HT-29 (cell line): Measurements from ENCODE around the gene HOXB5. TPM values are rescaled to one million over a fixed set of nuclear protein-coding genes. Genes with fewer than 3 reads are reported as not detected.

Experiments used
- DNase-seq: peaks from one replicate; pipeline ENCODE4 v3.0.0-alpha.2; 2015; ENCODE audit warnings: low spot score
- total RNA-seq: library from RNA; depleted of rRNA; stranded (reverse); fragments of >200 nt; shearing (Covaris generic); gene quantifications from 2 replicates; pipeline ENCODE4 v1.2.3, GENCODE V29; 2014

HOXB5 gene
- total RNA-seq, 1 experiment from 2014 or later = 7.5 TPM

DNA sequence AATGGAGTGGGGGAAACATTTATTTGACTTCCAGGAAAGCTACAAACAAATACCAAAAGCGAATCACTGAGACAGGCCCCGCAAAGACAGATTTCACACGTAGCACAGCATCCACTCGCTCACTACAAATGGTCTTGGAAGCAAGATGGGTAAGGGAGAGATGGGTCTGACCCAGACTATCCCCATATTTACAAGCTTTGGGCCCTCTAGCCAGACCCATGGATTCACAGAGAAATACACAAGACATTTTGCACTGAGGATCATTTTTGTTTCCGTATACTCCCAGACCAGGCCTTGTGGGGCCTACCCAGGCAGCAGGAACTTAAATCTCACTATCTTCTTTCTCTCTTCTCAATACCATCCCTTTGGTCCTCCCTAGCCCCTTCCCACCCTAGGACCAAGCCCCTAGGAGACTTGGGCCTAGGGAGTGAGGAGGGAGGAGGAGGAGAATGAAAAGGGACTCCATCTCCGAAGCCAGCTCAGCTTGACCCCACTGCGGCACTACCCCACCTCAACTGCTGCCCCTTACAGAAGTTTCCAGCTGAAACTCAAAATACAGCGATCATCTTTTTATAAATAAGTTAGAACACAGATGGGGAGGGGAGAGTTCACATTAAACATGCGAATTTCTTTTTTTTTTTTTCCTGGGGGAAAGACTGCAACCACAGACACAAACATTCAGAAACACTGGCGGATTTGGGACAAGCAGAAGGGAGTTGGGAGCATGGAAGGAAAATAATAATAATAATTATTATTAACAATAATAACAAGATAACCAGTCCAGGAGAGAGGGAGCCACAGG lies 2.1 kb downstream of the HOXB5 start:
- peak; percentile 69 for DNase-seq

GRCh38 chr17:48590607-48591161 lies 2.9 kb downstream of the HOXB5 start:
- DNase-seq = peak; percentile 70

- peak; percentile 71 for DNase-seq
Observed at GRCh38 chr17:48589831-48590606, 3.6 kb downstream of the HOXB5 start, which contains the start of gene HOXB3. TSS of gene HOXB3 (minus strand) at chr17:48590241. CDS start at chr17:48552474, 37,767 bp downstream.

GRCh38 chr17:48589060-48589830 lies 4.3 kb downstream of the HOXB5 start:
- peak; percentile 75 for DNase-seq

- peak; percentile 72 for DNase-seq
Observed at GRCh38 chr17:48588528-48588927, 5.1 kb downstream of the HOXB5 start.

DNA sequence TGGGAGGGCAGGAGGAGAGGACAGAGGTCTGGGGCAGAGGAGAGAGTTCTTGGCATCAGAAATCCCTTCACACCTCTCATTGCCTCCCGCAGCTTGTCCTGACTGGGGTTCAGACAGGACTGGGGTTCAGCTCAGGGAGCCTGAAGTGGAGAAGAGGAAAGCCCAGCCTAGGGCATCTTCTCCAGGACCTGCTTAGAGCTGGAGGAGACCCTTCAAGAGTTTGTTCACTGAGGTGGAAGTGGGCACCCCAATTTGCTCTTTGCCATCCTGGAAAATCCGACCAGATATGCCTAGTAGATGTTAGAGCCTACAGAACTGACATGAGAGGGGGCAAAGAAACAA lies 5.5 kb downstream of the HOXB5 start:
- DNase-seq = no peak

DNA sequence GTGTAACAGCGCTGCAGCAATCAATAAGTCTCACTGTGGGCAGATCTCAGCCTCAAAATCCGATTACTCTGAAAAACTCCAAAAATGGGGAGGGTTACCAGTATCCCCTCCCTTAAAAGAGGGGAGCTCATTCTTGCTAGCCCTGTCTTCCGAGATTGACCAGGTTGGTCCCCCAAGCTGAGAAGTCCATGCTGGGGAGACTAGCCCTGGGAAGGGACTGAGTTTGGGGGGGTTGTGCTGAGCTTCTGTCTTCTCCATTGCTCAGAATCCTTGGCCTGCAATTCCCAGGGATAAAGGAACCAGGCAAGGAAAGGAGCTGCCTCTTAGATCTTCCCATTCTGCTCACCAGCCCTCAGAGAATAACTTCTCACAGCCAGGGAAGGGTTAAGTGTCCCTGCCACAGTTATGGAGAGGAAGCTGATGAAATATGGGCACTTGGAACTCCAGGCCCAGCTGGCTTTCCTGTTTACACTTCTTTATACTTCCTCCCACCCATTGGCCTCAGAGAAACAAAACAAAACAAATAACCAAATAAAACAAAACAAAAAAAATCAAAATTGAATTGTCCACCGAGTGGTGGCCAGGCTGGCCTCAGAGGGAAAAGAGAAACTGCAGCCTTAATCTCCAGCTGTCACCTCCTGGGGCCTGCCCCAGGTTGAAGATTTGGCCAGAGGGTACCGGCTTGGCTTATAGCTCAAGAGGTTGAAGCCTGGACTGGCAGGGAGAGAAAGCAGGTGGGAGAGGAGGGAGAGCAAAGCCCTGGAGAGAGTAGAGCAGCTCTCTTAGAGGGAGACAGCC lies 6.1 kb downstream of the HOXB5 start:
- DNase-seq = peak; percentile 74

GRCh38 chr17:48586355-48587258 lies 7.0 kb downstream of the HOXB5 start:
- DNase-seq = no peak

GRCh38 chr17:48584223-48584741 lies 9.3 kb downstream of the HOXB5 start:
- DNase-seq = no peak

DNA sequence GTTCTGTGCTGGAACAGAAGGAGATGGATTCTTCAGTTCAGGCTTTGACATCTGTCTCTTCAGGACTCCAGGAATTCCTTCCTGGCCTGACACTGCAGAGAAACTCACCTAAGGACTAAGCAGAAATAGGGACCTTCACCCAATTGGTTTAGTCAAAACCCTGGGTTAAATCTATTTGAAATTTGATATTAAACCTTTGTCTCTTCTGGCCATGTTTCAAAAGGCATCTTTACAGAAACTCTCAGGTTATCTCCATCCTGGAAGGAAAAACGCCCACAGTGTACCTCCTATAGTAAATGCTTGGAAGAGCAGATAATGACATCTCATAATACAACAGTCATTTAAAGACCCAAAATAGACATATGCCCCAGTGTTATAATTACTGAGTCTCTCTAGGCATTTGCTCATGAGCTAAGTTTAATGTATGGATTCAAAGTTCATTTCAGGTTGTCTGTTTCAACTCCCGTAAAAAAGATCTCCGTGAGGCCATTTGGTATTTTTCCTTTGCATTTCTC lies 9.8 kb downstream of the HOXB5 start:
- DNase-seq = peak; percentile 65

DNA sequence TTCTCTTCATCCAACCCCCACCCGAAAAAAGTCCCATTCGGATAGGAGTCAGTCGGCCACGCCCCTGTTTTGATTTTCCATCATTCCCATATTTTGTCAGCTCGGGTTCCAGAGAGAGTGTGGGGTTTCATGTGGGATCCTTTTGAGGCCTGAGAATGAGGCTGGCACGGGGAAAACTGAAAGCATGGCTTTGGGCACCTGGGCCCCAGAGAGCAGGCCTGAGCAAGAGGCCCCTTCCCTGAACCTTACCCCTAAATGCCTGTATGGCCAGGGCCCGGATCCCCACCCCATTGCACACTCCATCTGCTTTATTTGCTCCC lies 10.9 kb downstream of the HOXB5 start:
- DNase-seq = peak; percentile 64

GRCh38 chr17:48579760-48580554 lies 13.6 kb downstream of the HOXB5 start:
- peak; percentile 67 for DNase-seq

DNA sequence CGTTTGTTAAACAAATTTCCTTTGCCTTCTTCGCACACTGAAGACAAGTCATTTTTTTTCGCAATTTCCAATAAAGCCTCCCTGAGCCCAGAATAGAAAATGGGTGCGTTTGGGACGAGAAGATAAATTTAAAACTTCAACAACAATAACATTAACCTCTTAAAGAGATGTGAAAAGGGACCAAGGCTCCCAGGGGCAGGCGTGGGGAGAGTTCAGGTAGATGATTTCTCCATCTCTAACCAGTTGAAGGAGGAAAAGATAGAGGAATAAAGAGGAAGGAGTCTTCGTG lies 14.2 kb downstream of the HOXB5 start:
- DNase-seq = no peak

DNA sequence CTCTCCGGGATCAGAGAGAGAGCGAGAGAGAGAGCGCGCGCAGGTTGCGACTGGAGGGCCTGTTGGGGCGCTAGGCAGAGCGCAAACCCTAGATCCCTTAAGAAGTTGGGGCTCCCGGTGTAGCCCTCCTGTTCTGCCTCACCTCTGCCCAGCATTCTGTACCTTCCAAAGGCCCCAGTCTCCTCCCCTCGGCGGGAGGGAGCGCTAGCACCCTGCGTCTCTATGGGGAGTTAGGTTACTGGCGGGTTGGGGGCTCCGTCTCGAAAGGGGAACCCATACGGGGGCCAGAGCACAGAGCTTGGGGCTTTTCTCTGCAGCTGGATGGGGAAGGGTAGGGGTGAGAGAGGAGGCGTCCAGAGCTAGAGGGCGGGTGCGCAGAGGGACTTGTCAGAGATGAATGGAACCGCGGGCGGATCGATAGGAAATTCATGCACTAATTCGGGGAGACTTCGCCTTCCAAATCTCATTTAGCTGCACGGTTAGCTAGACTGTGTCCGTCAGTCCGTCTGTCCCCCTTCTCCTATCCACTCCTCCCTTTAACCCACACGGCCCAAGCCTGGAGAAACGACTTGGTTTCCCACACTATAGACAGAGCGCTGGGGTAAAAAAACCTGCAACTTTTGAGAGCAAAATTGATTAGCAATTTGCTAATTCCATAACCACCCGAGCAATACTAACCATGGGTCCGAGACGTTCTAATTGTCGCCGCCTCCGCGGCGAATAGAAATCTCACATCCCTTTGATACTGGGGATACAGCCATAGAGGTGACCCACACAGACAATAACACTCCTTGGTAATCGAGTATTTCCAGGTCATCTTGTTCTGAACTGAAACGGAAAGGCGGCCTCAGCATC lies 14.7 kb downstream of the HOXB5 start:
- DNase-seq = peak; percentile 70

- peak; percentile 72 for DNase-seq
Observed at GRCh38 chr17:48577946-48578615, 15.5 kb downstream of the HOXB5 start, which contains the start of gene HOXB4. TSS of gene HOXB4 (minus strand) at chr17:48578350. CDS start at chr17:48578319, 31 bp downstream.

GRCh38 chr17:48577330-48577945 lies 16.1 kb downstream of the HOXB5 start:
- no peak for DNase-seq
